Astrocyte of the spinal cord (primary cell): ENCODE data around the gene FARP1.
"Not testable (repeated sequence)": the region's sequence is repeated elsewhere in the genome, so short reads cannot be mapped to it uniquely, and the experiment has no call there.

Experiments
- DNase-seq: peaks from one replicate; pipeline ENCODE4 v3.0.0; 2011; ENCODE audit warnings: low read depth, low spot score
- H3K4me3 ChIP-seq: 2 replicates; pipeline ENCODE4 v1.5.1; 2011; ENCODE audit warnings: low read depth, mild to moderate bottlenecking, low read length, moderate library complexity
- CTCF ChIP-seq: IDR thresholded peaks from 2 replicates; pipeline ENCODE4 v1.5.1; 2012; ENCODE audit warnings: low read depth, mild to moderate bottlenecking, low read length, inconsistent platforms
- in situ Hi-C: cut with HindIII; loops from 2 replicates; pipeline ENCODE4 v1.10.0; 2017; ENCODE audit warnings: low sequenced_read_pairs

The FARP1 gene

GRCh38 chr13:98225036-98225940 is 82.4 kb downstream of the FARP1 start:
- in situ Hi-C loops = no loop called here
- no peak overlapping the region for H3K4me3 ChIP-seq
- no peak for TF ChIP-seq CTCF
- no peak for DNase-seq

GRCh38 chr13:98226496-98226895 is 83.6 kb downstream of the FARP1 start:
- no peak for TF ChIP-seq CTCF
- no peak overlapping the region for H3K4me3 ChIP-seq
- in situ Hi-C loops = no loop called here
- DNase-seq = no peak

- no peak for DNase-seq
- in situ Hi-C loops = no loop called here
- no peak for TF ChIP-seq CTCF
- H3K4me3 ChIP-seq = no peak overlapping the region
Measured at GRCh38 chr13:98228661-98229341, 85.9 kb downstream of the FARP1 start.

DNA sequence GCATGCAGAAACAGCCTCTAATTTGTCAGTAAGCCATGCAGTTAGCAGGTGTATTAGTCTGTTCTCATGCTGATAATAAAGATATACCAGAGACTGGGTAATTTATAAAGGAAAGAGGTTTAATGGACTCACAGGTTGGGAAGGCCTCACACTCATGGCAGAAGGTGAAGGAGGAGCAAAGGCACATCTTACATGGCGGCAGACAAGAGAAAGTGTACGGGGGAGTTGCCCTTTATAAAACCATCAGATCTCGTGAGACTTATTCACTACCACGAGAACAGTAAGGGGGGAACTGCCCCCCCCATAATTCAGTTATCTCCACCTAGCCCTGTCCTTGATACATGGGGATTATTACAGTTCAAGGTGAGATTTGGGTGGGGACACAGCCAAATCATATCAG is 87.9 kb downstream of the FARP1 start:
- in situ Hi-C loops, DNase-seq, H3K4me3 ChIP-seq: not testable (repeated sequence)

GRCh38 chr13:98232456-98232855 is 89.6 kb downstream of the FARP1 start:
- TF ChIP-seq CTCF = no peak
- H3K4me3 ChIP-seq = no peak overlapping the region
- DNase-seq = peak; percentile 52
- in situ Hi-C loops = no loop called here

DNA sequence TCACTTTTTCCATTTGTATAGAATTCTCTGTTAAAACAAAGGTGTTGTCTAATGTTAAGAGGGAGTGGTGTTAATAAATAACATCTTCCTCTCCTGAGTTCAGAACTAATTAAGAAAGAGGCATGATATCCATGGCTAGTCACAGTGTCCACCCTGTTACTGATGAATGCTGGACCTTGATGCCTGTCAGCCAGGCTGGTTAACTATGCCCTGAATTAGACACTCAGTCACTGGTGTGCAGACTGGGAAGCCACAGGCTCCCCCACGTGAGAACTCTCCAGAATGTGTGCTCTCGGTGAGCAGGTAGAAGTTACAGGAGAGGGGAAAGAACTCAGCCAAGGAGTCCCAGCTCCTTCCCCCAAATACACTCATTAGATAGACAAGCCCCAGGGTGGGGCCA is 90.2 kb downstream of the FARP1 start:
- no peak overlapping the region for H3K4me3 ChIP-seq
- TF ChIP-seq CTCF = no peak
- in situ Hi-C loops = no loop called here
- DNase-seq = no peak

GRCh38 chr13:98234348-98234747 is 91.5 kb downstream of the FARP1 start:
- in situ Hi-C loops = no loop called here
- no peak overlapping the region for H3K4me3 ChIP-seq
- DNase-seq = no peak
- TF ChIP-seq CTCF = no peak
